ENCODE measurements around the gene SRPK1. TPM values are rescaled to one million over a fixed set of nuclear protein-coding genes. Genes with fewer than 3 reads are reported as not detected.

The SRPK1 gene
- total RNA-seq, 4 donors from 2014 or later = 38.2 to 104 (median 56.7) TPM

GRCh38 chr6:35955521-35955920 is 34.6 kb upstream of the SRPK1 start:
- Histone ChIP-seq H3K4me3 (no peak overlapping the region), H3K9me3 (no peaks in the 10 kb centered on the region), H3K27me3 (peaks cover 0 to 6% (median 0%) of the 10 kb centered on the region in 3 donors), H3K4me1 (no peaks in the 10 kb centered on the region), H3K36me3 (no peaks in the 10 kb centered on the region), H3K27ac (no peak overlapping the region)
- ATAC-seq (no peak), DNase-seq (no peak)
- TF ChIP-seq, protein P1, sequence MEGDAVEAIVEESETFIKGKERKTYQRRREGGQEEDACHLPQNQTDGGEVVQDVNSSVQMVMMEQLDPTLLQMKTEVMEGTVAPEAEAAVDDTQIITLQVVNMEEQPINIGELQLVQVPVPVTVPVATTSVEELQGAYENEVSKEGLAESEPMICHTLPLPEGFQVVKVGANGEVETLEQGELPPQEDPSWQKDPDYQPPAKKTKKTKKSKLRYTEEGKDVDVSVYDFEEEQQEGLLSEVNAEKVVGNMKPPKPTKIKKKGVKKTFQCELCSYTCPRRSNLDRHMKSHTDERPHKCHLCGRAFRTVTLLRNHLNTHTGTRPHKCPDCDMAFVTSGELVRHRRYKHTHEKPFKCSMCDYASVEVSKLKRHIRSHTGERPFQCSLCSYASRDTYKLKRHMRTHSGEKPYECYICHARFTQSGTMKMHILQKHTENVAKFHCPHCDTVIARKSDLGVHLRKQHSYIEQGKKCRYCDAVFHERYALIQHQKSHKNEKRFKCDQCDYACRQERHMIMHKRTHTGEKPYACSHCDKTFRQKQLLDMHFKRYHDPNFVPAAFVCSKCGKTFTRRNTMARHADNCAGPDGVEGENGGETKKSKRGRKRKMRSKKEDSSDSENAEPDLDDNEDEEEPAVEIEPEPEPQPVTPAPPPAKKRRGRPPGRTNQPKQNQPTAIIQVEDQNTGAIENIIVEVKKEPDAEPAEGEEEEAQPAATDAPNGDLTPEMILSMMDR (IDR thresholded peaks at IDR 0.05 in 4 of 5, conservative IDR thresholded peaks at IDR 0.05 in 1 of 5) = no peak
- TF ChIP-seq POLR2A (IDR thresholded peaks at IDR 0.05) = no peak
- in situ Hi-C loops (cut with MboI; ENCODE audit: low sequenced_read_pairs in 4 of 4) = no loop called here
- intact Hi-C loops (cut with DNase I; ENCODE audit: low total_unique reads) = no loop called here

- no peak for TF ChIP-seq POLR2A (IDR thresholded peaks at IDR 0.05)
- TF ChIP-seq, protein P1 (IDR thresholded peaks at IDR 0.05 in 4 of 5, conservative IDR thresholded peaks at IDR 0.05 in 1 of 5) = no peak
- Histone ChIP-seq H3K27ac (no peak overlapping the region), H3K4me1 (no peaks in the 10 kb centered on the region), H3K9me3 (no peaks in the 10 kb centered on the region), H3K36me3 (no peaks in the 10 kb centered on the region), H3K4me3 (no peak overlapping the region), H3K27me3 (peaks cover 0 to 6% (median 0%) of the 10 kb centered on the region in 3 donors)
- in situ Hi-C loops (cut with MboI; ENCODE audit: low sequenced_read_pairs in 4 of 4) (no loop called here), intact Hi-C loops (cut with DNase I; ENCODE audit: low total_unique reads) (no loop called here)
- ATAC-seq (no peak), DNase-seq (no peak)
Observed at GRCh38 chr6:35955071-35955470, 34.2 kb upstream of the SRPK1 start.

DNA sequence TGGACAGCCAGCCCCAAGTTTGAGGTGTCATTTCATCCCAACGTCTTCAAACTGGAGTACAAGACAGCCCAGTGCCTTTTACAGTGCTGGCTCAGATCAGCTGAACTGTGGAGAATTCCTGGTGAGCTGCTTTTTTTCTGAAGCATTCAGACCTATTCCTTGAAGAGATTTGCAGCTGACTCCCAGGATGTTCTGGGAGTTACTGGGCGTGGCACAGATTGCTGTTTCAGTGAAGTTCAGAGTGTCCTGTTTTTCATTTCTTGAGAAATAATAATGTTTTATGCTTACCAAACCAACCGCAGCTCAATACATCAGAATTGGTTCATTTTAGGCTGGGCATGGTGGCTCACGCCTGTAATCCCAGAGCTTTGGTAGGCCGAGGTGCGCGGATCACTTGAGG is 33.4 kb upstream of the SRPK1 start:
- ATAC-seq (no peak), DNase-seq (no peak)
- TF ChIP-seq, protein P1 (IDR thresholded peaks at IDR 0.05 in 4 of 5, conservative IDR thresholded peaks at IDR 0.05 in 1 of 5) = no peak
- no peak for TF ChIP-seq POLR2A (IDR thresholded peaks at IDR 0.05)
- intact Hi-C loops (cut with DNase I; ENCODE audit: low total_unique reads) (no loop called here), in situ Hi-C loops (cut with MboI; ENCODE audit: low sequenced_read_pairs in 4 of 4) (no loop called here)
- Histone ChIP-seq H3K4me1 (no peaks in the 10 kb centered on the region), H3K36me3 (no peaks in the 10 kb centered on the region), H3K27ac (no peak overlapping the region), H3K9me3 (no peaks in the 10 kb centered on the region), H3K27me3 (peaks cover 0 to 4% (median 0%) of the 10 kb centered on the region in 3 donors), H3K4me3 (no peak overlapping the region)

DNA sequence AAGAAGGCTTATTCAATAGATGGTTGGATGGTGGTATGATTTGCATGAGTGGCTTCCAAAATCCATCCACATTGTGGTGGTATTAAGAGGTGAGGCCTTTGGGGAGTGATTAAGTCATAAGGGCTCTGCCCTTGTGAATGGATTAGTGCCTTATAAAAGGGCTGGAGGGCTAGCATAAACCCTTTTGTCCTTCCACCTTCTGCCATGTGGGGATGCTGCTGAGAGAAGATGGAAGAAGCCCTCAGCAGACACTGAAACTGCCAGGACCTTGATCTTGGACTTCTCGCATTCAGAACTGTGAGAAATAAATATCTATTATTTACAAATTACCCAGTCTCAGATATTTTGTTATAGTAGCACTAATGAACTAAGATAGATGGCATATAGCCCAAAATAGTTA is 27.8 kb upstream of the SRPK1 start:
- TF ChIP-seq, protein P1 (IDR thresholded peaks at IDR 0.05 in 4 of 5, conservative IDR thresholded peaks at IDR 0.05 in 1 of 5) = no peak
- TF ChIP-seq POLR2A (IDR thresholded peaks at IDR 0.05) = no peak
- H3K4me1 ChIP-seq = no peaks in the 10 kb centered on the region
- DNase-seq = no peak
- in situ Hi-C loops (cut with MboI; ENCODE audit: low sequenced_read_pairs in 4 of 4) (no loop called here), intact Hi-C loops (cut with DNase I; ENCODE audit: low total_unique reads) (no loop called here)
- no peak overlapping the region for H3K4me3 ChIP-seq
- ATAC-seq = no peak
- no peak overlapping the region for H3K27ac ChIP-seq
- H3K36me3 ChIP-seq = no peaks in the 10 kb centered on the region
- no peaks in the 10 kb centered on the region for H3K9me3 ChIP-seq
- H3K27me3 ChIP-seq = no peaks in the 10 kb centered on the region

DNA sequence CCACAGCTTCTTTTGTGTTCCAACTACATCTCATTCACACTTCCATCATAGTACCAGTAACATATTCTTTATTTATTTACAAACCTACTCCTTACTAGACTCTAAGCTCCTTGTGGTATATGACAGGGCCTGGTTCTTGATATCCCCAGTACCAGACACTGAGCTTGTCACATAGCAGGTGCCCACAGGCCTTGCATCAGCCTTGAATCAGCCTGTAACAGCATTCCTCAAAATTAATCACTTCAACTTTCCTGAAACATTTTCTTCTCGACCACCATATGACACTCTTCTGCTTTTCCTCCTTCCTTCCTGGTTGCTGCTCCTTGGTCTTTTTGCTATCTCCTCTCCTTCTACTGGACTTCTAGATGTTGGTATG is 24.7 kb upstream of the SRPK1 start:
- no peaks in the 10 kb centered on the region for H3K36me3 ChIP-seq
- no peaks in the 10 kb centered on the region for H3K9me3 ChIP-seq
- no peaks in the 10 kb centered on the region for H3K4me1 ChIP-seq
- intact Hi-C loops (cut with DNase I; ENCODE audit: low total_unique reads) = no loop called here
- no peak for DNase-seq
- no peak overlapping the region for H3K4me3 ChIP-seq
- no peak for ATAC-seq
- in situ Hi-C loops (cut with MboI; ENCODE audit: low sequenced_read_pairs in 4 of 4) = no loop called here
- no peaks in the 10 kb centered on the region for H3K27me3 ChIP-seq
- TF ChIP-seq POLR2A (IDR thresholded peaks at IDR 0.05) = no peak
- TF ChIP-seq, protein P1 (IDR thresholded peaks at IDR 0.05 in 4 of 5, conservative IDR thresholded peaks at IDR 0.05 in 1 of 5) = no peak
- H3K27ac ChIP-seq = no peak overlapping the region

Measured in gastrocnemius medialis (tissue), 4 donors.